ENCODE measurements around the gene JPH4.

DNA sequence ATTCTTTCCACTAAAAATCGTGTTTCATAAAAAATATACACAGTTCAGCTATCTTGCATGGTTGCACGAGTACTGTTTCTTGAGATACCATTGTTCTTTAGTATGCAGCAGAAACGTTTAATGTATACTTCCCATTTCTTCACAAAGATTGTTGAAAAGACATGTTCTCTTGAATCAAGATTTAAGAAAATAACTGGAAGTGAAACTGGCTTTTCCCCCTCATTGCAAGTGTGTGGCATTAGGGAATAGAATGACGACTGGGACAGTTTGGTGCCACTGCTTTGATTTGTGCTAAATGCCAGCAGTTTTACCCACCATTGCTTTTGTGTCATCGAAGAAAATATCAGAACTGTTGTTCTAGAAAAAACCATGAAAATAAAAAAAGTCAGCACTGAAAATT is 37.3 kb upstream of the JPH4 start:
- TF ChIP-seq, protein P1, sequence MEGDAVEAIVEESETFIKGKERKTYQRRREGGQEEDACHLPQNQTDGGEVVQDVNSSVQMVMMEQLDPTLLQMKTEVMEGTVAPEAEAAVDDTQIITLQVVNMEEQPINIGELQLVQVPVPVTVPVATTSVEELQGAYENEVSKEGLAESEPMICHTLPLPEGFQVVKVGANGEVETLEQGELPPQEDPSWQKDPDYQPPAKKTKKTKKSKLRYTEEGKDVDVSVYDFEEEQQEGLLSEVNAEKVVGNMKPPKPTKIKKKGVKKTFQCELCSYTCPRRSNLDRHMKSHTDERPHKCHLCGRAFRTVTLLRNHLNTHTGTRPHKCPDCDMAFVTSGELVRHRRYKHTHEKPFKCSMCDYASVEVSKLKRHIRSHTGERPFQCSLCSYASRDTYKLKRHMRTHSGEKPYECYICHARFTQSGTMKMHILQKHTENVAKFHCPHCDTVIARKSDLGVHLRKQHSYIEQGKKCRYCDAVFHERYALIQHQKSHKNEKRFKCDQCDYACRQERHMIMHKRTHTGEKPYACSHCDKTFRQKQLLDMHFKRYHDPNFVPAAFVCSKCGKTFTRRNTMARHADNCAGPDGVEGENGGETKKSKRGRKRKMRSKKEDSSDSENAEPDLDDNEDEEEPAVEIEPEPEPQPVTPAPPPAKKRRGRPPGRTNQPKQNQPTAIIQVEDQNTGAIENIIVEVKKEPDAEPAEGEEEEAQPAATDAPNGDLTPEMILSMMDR (conservative IDR thresholded peaks at IDR 0.05; ENCODE audit: low read depth, low read length), result no peak
- no peak for TF ChIP-seq EZH2 (IDR thresholded peaks at IDR 0.05; ENCODE audit: borderline replicate concordance, low read depth, low read length, poor library complexity, severe bottlenecking)

Measured in A673 (cell line).